SU-DHL-6 (cell line): ENCODE measurements around the gene MAP2K5.

Experiments
- CTCF ChIP-seq: fragments of 200-600 bp; sonication (generic); IDR thresholded peaks from one replicate; pipeline ENCODE4 v1.5.1; 2017; ENCODE audit warnings: antibody characterized with exemption, mild to moderate bottlenecking, low read length, moderate library complexity; ENCODE audit not compliant: insufficient read depth, poor library complexity, severe bottlenecking
- EZH2phosphoT487 ChIP-seq: fragments of 200-600 bp; sonication (generic), shearing (Covaris generic); conservative IDR thresholded peaks from 2 replicates; pipeline ENCODE4 v1.6.1; 2018; ENCODE audit warnings: mild to moderate bottlenecking, antibody characterized with exemption, low read length, moderate library complexity, mixed read lengths

- no peak for TF ChIP-seq CTCF
- no peak for TF ChIP-seq EZH2phosphoT487
These were observed 267.4 kb downstream of the MAP2K5 start for GRCh38 chr15:67809866-67810265.
